Measurements from ENCODE around the gene LAMB4. TPM values are rescaled to one million over a fixed set of nuclear protein-coding genes. Genes with fewer than 3 reads are reported as not detected.

LAMB4 gene
- total and polyA plus RNA-seq, 2 experiments from 2014 or later: not detected

DNA sequence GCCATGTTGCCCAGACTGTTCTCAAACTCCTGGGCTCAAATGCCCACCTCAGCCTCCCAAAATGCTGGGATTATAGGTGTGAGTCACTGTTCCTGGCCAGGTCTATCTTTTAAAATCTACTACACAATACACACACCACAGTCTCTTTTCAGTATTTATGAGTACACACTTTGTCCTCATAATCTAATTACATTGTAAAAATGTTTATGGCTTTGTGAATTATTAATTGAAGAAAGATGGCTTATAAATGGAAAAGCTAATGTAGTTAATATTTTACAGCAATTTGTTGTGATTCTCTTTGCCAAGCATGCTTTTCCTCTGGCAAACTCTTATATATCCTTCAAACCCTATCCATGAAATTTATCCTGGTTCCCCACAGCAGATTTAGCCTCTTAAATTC, 22.0 kb downstream of the LAMB4 start:
- no peaks in the 10 kb centered on the region for H3K9me3 Mint-ChIP-seq
- H3K4me3 Mint-ChIP-seq: no peak overlapping the region
- no peak for ATAC-seq
- Histone ChIP-seq H3K27me3 (ENCODE audit: insufficient read depth) (no peaks in the 10 kb centered on the region), H3K4me2 (no peak overlapping the region), H4K20me1 (replicated peaks; ENCODE audit: insufficient read depth) (no peaks in the 10 kb centered on the region), H3K4me1 (ENCODE audit: insufficient read depth) (no peaks in the 10 kb centered on the region), H3K79me2 (replicated peaks; ENCODE audit: insufficient read depth) (no peaks in the 10 kb centered on the region), H2AFZ (no peak overlapping the region), H3K36me3 (ENCODE audit: insufficient read depth) (no peaks in the 10 kb centered on the region), H3F3A (replicated peaks; ENCODE audit: low read depth) (no peaks in the 10 kb centered on the region), H3K4me3 (no peak overlapping the region), H3K27ac (ENCODE audit: low read depth) (no peak overlapping the region), H3K9me2 (ENCODE audit: insufficient read depth) (no peaks in the 10 kb centered on the region)
- no peaks in the 10 kb centered on the region for H3K27me3 Mint-ChIP-seq (ENCODE audit: insufficient read depth, low read depth, poor library complexity)
- H3K4me1 Mint-ChIP-seq: no peaks in the 10 kb centered on the region
- no peak overlapping the region for H3K27ac Mint-ChIP-seq
- no peak for DNase-seq (ENCODE audit: low spot score)
- H3K36me3 Mint-ChIP-seq (ENCODE audit: low read depth): no peaks in the 10 kb centered on the region
- TF ChIP-seq ZNF114 (CRISPR knock-in tag; IDR thresholded peaks at IDR 0.05): no peak
- TF ChIP-seq NANOG (IDR thresholded peaks at IDR 0.05; ENCODE audit: borderline replicate concordance): no peak
- TF ChIP-seq STAT1 (IDR thresholded peaks at IDR 0.05; ENCODE audit: unreplicated experiment): no peak
- no peak for TF ChIP-seq EZH2phosphoT487 (IDR thresholded peaks at IDR 0.05; ENCODE audit: unreplicated experiment)
- TF ChIP-seq, protein P1, sequence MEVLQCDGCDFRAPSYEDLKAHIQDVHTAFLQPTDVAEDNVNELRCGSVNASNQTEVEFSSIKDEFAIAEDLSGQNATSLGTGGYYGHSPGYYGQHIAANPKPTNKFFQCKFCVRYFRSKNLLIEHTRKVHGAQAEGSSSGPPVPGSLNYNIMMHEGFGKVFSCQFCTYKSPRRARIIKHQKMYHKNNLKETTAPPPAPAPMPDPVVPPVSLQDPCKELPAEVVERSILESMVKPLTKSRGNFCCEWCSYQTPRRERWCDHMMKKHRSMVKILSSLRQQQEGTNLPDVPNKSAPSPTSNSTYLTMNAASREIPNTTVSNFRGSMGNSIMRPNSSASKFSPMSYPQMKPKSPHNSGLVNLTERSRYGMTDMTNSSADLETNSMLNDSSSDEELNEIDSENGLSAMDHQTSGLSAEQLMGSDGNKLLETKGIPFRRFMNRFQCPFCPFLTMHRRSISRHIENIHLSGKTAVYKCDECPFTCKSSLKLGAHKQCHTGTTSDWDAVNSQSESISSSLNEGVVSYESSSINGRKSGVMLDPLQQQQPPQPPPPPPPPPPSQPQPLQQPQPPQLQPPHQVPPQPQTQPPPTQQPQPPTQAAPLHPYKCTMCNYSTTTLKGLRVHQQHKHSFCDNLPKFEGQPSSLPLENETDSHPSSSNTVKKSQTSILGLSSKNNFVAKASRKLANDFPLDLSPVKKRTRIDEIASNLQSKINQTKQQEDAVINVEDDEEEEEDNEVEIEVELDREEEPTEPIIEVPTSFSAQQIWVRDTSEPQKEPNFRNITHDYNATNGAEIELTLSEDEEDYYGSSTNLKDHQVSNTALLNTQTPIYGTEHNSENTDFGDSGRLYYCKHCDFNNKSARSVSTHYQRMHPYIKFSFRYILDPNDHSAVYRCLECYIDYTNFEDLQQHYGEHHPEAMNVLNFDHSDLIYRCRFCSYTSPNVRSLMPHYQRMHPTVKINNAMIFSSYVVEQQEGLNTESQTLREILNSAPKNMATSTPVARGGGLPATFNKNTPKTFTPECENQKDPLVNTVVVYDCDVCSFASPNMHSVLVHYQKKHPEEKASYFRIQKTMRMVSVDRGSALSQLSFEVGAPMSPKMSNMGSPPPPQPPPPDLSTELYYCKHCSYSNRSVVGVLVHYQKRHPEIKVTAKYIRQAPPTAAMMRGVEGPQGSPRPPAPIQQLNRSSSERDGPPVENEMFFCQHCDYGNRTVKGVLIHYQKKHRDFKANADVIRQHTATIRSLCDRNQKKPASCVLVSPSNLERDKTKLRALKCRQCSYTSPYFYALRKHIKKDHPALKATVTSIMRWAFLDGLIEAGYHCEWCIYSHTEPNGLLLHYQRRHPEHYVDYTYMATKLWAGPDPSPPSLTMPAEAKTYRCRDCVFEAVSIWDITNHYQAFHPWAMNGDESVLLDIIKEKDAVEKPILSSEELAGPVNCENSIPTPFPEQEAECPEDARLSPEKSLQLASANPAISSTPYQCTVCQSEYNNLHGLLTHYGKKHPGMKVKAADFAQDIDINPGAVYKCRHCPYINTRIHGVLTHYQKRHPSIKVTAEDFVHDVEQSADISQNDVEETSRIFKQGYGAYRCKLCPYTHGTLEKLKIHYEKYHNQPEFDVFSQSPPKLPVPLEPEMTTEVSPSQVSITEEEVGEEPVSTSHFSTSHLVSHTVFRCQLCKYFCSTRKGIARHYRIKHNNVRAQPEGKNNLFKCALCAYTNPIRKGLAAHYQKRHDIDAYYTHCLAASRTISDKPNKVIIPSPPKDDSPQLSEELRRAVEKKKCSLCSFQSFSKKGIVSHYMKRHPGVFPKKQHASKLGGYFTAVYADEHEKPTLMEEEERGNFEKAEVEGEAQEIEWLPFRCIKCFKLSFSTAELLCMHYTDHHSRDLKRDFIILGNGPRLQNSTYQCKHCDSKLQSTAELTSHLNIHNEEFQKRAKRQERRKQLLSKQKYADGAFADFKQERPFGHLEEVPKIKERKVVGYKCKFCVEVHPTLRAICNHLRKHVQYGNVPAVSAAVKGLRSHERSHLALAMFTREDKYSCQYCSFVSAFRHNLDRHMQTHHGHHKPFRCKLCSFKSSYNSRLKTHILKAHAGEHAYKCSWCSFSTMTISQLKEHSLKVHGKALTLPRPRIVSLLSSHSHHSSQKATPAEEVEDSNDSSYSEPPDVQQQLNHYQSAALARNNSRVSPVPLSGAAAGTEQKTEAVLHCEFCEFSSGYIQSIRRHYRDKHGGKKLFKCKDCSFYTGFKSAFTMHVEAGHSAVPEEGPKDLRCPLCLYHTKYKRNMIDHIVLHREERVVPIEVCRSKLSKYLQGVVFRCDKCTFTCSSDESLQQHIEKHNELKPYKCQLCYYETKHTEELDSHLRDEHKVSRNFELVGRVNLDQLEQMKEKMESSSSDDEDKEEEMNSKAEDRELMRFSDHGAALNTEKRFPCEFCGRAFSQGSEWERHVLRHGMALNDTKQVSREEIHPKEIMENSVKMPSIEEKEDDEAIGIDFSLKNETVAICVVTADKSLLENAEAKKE (CRISPR knock-in tag; IDR thresholded peaks at IDR 0.05): no peak
- no peak for TF ChIP-seq CREB1 (CRISPR knock-in tag; IDR thresholded peaks at IDR 0.05; ENCODE audit: low read depth)
- TF ChIP-seq ETS1 (IDR thresholded peaks at IDR 0.05): no peak
- no peak for TF ChIP-seq POLR2AphosphoS5 (IDR thresholded peaks at IDR 0.05; ENCODE audit: low read depth)

Measured in GM23338 (cell line).